RWPE2 (cell line): Measurements from ENCODE around the gene FBXW8.

ENCODE experiments used
- ATAC-seq: fragments of 200-7000 bp; cut with Tn5 transposase; 3 replicates; pipeline ENCODE4 v1.9.1; 2021; ENCODE audit warnings: low read depth
- DNase-seq: peaks from one replicate; pipeline ENCODE4 v3.0.0-alpha.2; 2020; ENCODE audit warnings: low spot score
- H3K27ac ChIP-seq: fragments of 450-650 bp; 2 replicates; pipeline ENCODE4 v1.5.1; 2017; ENCODE audit warnings: mild to moderate bottlenecking; ENCODE audit not compliant: poor library complexity, severe bottlenecking
- H3K27me3 ChIP-seq: fragments of 250-450 bp; sonication (Bioruptor Pico); 2 replicates; pipeline ENCODE4 v1.5.1; 2021; ENCODE audit warnings: mild to moderate bottlenecking, moderate library complexity; ENCODE audit not compliant: insufficient read depth, poor library complexity, severe bottlenecking
- H3K36me3 ChIP-seq: fragments of 250-450 bp; sonication (Bioruptor Pico); 2 replicates; pipeline ENCODE4 v1.5.1; 2020; ENCODE audit warnings: low read depth, mild to moderate bottlenecking, moderate library complexity
- H3K4me1 ChIP-seq: fragments of 250-450 bp; sonication (Bioruptor Pico); 2 replicates; pipeline ENCODE4 v1.5.1; 2021; ENCODE audit warnings: mild to moderate bottlenecking, moderate library complexity; ENCODE audit not compliant: insufficient read depth, poor library complexity, severe bottlenecking
- H3K4me3 ChIP-seq: fragments of 250-450 bp; sonication (Bioruptor Pico); 2 replicates; pipeline ENCODE4 v1.5.1; 2021; ENCODE audit warnings: mild to moderate bottlenecking, moderate library complexity; ENCODE audit not compliant: severe bottlenecking
- H3K9me3 ChIP-seq: fragments of 250-450 bp; sonication (Bioruptor Pico); 2 replicates; pipeline ENCODE4 v1.5.1; 2021; ENCODE audit warnings: mild to moderate bottlenecking, moderate library complexity; ENCODE audit not compliant: severe bottlenecking
- TF ChIP-seq, protein P1 (sequence below): fragments of 450-650 bp; IDR thresholded peaks from one replicate; pipeline ENCODE4 v1.5.1; 2017; ENCODE audit warnings: mild to moderate bottlenecking, moderate library complexity; ENCODE audit not compliant: poor library complexity, severe bottlenecking

The FBXW8 gene

DNA sequence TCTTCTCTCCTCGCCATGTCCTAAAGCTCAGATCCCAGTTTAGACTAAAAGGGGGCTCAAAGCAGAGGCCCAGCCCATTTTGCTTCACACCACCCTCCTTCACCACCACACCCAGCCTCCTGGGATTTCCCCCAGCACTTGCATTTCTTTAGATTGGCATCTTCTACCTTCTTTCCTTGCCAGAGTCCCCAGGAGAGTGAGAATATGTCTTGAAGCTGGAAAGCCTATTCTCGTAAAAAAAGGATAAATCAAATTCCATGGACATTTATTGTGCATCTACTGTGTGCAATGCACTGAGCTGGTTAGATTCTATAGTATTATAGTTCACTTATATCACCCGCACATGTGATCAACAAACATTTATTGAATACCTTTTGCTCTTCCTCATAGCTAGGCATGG is 10.2 kb downstream of the FBXW8 start:
- DNase-seq, result no peak
- ATAC-seq, result no peak
- no peak overlapping the region for H3K4me3 ChIP-seq
- TF ChIP-seq, protein P1, sequence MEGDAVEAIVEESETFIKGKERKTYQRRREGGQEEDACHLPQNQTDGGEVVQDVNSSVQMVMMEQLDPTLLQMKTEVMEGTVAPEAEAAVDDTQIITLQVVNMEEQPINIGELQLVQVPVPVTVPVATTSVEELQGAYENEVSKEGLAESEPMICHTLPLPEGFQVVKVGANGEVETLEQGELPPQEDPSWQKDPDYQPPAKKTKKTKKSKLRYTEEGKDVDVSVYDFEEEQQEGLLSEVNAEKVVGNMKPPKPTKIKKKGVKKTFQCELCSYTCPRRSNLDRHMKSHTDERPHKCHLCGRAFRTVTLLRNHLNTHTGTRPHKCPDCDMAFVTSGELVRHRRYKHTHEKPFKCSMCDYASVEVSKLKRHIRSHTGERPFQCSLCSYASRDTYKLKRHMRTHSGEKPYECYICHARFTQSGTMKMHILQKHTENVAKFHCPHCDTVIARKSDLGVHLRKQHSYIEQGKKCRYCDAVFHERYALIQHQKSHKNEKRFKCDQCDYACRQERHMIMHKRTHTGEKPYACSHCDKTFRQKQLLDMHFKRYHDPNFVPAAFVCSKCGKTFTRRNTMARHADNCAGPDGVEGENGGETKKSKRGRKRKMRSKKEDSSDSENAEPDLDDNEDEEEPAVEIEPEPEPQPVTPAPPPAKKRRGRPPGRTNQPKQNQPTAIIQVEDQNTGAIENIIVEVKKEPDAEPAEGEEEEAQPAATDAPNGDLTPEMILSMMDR, result no peak
- peaks cover under 1% of the 10 kb centered on the region; the same call in 1 of the 2 replicates for H3K36me3 ChIP-seq
- no peaks in the 10 kb centered on the region for H3K9me3 ChIP-seq
- no peaks in the 10 kb centered on the region for H3K27me3 ChIP-seq
- H3K4me1 ChIP-seq, result peaks cover 23% of the 10 kb centered on the region
- H3K27ac ChIP-seq, result no peak overlapping the region

DNA sequence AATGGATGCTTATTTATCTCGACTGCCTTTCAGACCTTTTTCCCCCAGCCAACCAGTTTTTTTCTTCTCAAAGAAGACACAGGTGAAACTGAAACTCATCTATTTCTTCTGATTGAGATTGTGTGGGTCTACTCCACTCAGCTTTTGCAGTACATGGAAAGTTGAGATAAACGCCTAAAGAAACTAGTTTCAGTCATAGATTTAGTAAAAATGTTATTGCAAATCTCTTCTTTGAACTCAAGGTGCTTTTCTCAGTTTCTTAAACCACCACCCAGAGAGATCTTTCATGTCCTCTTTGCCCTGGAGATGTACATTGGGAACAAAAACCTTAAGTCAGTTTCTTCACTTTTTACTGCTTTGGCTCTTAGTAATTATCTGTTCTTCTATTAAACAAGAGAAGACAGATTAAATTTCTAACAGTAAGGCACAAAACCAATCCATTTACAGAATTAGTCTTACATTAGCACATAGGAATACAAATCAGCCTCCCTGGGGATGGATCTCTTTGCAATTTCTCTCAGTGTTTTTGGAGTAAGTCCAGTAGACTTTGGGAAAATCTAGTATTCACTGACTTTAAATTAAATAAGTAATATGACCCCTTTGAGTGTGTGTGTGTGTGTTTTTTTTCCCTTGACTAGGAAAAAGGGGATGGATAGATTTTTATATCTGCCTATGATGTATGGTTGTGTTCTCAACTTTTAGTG is 11.6 kb downstream of the FBXW8 start:
- ATAC-seq, result no peak

DNA sequence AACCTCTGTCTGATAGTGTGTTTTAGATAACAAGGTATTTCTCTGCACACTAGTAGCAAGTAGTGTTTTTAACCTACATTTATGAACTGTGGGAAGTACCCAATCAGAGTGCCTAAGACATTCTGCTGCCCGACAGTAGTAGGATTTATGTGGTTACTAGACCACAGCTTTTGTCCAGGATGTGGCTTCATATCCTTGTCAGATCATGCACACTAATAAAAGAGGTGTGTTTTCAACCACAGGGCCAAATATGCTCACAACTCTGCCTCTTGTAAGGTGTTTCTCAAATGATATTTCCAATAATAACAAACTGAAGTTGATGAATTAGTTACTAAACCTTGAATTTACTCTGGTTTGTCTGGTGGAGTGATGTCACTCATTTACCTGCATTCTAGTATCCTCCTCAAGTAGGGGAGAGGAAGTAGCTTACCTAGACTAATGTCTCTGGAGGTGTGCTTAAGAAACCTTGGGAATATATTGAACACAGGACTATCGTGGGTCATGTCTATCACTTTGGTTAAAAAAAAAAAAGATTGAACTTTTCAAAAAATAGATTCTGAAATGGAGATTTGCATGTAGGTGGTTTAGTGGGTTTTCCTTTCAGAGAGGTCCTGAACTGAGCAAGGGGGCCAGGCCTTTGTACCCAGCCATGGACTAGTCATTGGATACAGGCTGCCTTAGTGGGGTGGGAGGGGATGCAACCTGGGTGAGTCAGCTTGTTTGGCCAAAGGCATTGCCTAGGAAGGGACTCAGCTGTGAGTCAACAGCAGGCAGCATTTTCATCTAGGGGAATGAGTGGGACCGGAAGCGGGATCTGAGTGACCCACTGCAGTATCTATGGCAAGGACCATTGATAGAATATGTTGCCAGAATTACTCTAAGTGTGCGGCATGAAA is 14.1 kb downstream of the FBXW8 start:
- Histone ChIP-seq H3K4me3 (no peak overlapping the region), H3K9me3 (no peaks in the 10 kb centered on the region), H3K27me3 (no peaks in the 10 kb centered on the region), H3K36me3 (peaks cover 9% of the 10 kb centered on the region), H3K4me1 (peaks cover 12% of the 10 kb centered on the region), H3K27ac (peak overlapping the region; percentile 19)
- no peak for DNase-seq
- TF ChIP-seq, protein P1, result no peak
- ATAC-seq, result peak; percentile 89

More for the DNA sequence above, 11.6 kb downstream of the FBXW8 start:
- Histone ChIP-seq H3K27ac (no peak overlapping the region), H3K4me3 (no peak overlapping the region), H3K9me3 (no peaks in the 10 kb centered on the region), H3K36me3 (peaks cover 4% of the 10 kb centered on the region; the same call in 1 of the 2 replicates), H3K4me1 (peaks cover 12% of the 10 kb centered on the region), H3K27me3 (no peaks in the 10 kb centered on the region)
- no peak for DNase-seq
- TF ChIP-seq, protein P1, result no peak

DNA sequence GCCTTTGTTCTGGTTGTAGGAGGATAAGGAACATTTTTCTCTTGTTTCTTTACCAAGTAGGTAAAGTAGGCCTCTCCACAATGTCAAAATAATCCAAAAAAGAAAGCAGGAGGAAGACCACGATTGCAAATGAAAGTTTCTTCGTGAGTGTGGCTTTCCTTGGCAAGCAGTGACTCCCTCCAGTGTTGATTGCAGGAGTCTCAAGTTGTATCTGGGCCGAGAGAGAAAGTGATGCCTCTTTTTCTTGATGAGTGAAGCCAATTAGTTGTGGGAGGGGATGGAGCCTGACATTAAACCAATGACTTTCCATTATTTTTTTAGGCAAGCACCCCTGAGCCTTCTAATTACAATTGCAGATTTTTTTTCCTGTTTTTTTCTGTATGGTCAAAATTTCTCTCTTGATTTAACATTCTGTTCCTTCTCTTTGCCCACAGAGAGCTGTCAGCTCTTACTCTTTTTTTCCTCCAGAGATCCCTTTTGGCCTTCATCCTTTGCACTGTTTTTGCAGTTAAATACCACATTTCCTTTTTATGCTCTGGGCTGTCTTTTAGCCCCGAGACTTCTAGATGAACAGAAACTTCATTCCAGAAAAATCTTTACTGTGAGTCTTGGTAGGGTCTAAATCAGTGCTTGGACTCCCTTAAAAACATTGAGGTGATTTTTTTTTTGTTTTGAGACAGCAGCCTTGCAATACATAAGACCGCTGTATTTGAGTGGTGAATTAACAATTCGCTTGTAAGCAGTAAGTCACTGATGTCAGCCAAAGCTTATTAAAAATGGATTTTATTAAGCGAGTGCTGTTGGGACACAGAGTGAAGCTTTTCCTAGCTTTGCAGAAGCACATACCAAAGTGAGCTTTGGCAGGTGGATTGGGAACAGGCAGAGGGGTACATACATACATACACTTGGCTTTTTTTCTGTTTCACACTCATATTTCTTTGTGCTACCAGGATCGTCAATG is 15.8 kb downstream of the FBXW8 start:
- H3K36me3 ChIP-seq, result peaks cover 21% of the 10 kb centered on the region
- H3K9me3 ChIP-seq, result no peaks in the 10 kb centered on the region
- no peak for ATAC-seq
- H3K4me3 ChIP-seq, result no peak overlapping the region
- no peak for DNase-seq
- no peaks in the 10 kb centered on the region for H3K27me3 ChIP-seq
- no peak overlapping the region for H3K27ac ChIP-seq
- H3K4me1 ChIP-seq, result peaks cover 12% of the 10 kb centered on the region
- TF ChIP-seq, protein P1, result no peak
